ENCODE data around the gene PALM. TPM values are rescaled to one million over a fixed set of nuclear protein-coding genes. Genes with fewer than 3 reads are reported as not detected.
"Not testable (repeated sequence)": the region's sequence is repeated elsewhere in the genome, so short reads cannot be mapped to it uniquely, and the experiment has no call there.

Gene PALM
- total and polyA plus RNA-seq, 7 donors = 4.9 to 17.9 (median 9.5) TPM

DNA sequence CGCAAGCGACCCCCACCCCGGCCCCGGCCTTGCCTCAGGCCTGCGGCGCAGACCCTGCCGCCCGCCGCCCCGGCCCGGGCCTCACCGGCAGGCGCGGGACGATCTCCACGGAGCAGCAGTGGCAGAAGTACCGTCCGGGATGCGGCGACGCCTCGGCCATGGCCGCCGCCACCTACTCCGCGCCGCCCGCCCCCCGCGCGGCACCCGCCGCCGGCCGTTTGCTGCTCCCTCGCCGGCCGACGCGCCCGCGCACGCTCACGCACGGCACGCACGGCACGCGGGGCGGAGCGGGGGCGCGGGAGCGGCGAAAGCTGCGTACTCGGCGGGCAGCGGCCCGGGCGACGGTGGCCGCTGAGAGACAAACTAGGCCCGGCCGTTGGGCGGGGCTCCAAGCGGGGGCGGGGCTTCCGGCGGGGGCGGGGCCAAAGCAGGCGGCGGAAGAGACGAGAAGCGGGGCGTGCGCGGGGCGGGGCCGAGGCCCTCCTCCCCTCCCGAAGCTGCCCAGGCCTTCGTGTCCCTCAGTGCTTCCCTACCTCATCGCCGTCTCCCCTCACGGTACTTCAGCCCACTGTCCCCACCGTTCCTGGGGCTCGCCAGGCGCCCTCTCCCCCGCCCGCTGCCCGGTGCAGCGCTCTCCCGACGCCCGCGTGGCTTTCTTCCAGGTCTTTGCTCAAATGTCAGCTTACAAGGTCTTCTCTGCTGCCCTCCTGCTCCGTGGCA lies 45.6 kb upstream of the PALM start, which contains the start of gene RNF126:
TSS of gene RNF126 (minus strand) at position 253 of the 720 bp plus-strand sequence. CDS start at position 160, 93 bp downstream.
- intact Hi-C loops (cut with DNase I) = no loop called here
- 0 to 1% (median 0%) methylated on average over 47 to 97 of the region's 97 CpGs for WGBS, 3 donors
- peaks cover 51% of the 10 kb centered on the region for H3K4me1 ChIP-seq

DNA sequence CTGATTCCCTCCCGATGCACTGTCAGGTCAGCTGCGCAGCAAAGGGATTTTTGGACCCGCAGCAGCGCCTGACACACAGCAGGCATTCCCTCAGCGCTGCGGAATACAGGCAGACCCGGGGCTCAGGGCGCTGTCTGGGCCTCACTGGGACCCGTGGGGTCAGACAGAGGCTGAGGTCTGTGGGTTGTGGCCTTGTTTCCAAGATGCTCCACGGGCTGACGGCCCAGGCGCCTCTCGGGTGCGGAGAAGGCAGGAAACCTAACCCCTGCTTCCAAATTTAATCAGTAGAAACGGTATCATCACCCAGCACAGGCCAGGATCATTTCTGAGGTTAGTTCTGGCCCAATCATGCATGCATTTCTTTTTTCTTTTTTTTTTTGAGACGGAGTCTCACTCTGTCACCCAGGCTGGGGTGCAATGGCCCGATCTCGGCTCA lies 45.0 kb upstream of the PALM start:
- Histone ChIP-seq H3K4me1 (peaks cover 45% of the 10 kb centered on the region), H3K27ac (peak overlapping the region; percentile 89), H3K9me3 (no peaks in the 10 kb centered on the region), H3K27me3 (ENCODE audit: insufficient read depth in 3 of 3, low read length in 2 of 3) (no peaks in the 10 kb centered on the region), H3K36me3 (ENCODE audit: insufficient read depth in 1 of 2, low read depth in 1 of 2) (no peaks in the 10 kb centered on the region), H3K4me3 (peak overlapping the region; percentile 100)
- intact Hi-C loops (cut with DNase I) = loop anchor here in 1 of 2 donors (2.0 kb wide), 1 partner anchor 71 kb away; no protein-coding TSS in a partner anchor
- peak in 2 of 4 donors; percentile 30 to 39 for ATAC-seq
- no peak for DNase-seq
- WGBS, 3 donors = 28 to 31% (median 28%) methylated on average over 18 of the region's 18 CpGs
- TF ChIP-seq, protein P1, sequence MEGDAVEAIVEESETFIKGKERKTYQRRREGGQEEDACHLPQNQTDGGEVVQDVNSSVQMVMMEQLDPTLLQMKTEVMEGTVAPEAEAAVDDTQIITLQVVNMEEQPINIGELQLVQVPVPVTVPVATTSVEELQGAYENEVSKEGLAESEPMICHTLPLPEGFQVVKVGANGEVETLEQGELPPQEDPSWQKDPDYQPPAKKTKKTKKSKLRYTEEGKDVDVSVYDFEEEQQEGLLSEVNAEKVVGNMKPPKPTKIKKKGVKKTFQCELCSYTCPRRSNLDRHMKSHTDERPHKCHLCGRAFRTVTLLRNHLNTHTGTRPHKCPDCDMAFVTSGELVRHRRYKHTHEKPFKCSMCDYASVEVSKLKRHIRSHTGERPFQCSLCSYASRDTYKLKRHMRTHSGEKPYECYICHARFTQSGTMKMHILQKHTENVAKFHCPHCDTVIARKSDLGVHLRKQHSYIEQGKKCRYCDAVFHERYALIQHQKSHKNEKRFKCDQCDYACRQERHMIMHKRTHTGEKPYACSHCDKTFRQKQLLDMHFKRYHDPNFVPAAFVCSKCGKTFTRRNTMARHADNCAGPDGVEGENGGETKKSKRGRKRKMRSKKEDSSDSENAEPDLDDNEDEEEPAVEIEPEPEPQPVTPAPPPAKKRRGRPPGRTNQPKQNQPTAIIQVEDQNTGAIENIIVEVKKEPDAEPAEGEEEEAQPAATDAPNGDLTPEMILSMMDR (IDR thresholded peaks at IDR 0.05) = no peak

More for the DNA sequence above, 45.6 kb upstream of the PALM start, which contains the start of gene RNF126:
- H3K27ac ChIP-seq = peak within 1 kb of the TSS; percentile 91
- no peaks in the 10 kb centered on the region for H3K9me3 ChIP-seq
- peak; percentile 85 to 89 (median 88) for ATAC-seq
- H3K27me3 ChIP-seq (ENCODE audit: insufficient read depth in 3 of 3, low read length in 2 of 3) = no peaks in the 10 kb centered on the region
- DNase-seq = peak; percentile 96
- peak within 1 kb of the TSS; percentile 100 for H3K4me3 ChIP-seq
- no peaks in the 10 kb centered on the region for H3K36me3 ChIP-seq (ENCODE audit: insufficient read depth in 1 of 2, low read depth in 1 of 2)
- TF ChIP-seq, protein P1 (IDR thresholded peaks at IDR 0.05) = no peak

DNA sequence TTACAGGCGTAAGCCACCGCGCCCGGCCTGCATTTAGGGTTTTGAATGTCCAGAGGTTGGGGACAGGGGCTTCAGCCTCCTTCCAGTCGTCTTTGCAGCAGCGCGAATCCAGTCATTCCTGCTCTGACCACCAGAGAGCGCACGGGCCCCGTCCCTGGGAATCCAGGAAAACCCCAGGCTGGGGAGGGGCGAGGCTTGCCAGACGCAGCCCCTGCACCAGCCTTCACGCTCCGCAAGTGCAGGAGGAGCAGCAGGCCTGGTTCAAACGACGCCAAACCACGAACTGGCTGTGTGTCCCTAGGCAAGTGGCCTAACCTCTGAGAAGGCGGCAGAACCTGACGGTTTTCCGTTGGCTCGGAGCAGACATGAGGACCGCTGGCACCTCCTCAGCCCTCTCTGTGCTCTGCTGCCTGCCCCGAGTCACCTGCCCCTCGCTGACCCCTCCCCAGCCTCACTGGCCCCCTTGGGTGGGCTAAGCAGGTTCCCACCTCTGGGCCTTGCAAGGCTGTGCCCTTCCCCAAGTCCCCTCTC lies 43.8 kb upstream of the PALM start:
- Histone ChIP-seq H3K36me3 (ENCODE audit: insufficient read depth in 1 of 2, low read depth in 1 of 2) (no peaks in the 10 kb centered on the region), H3K9me3 (no peaks in the 10 kb centered on the region), H3K4me3 (peak overlapping the region; percentile 44), H3K4me1 (peaks cover 32% of the 10 kb centered on the region), H3K27ac (no peak overlapping the region), H3K27me3 (ENCODE audit: insufficient read depth in 3 of 3, low read length in 2 of 3) (no peaks in the 10 kb centered on the region)
- WGBS, 3 donors = 5 to 9% (median 7%) methylated on average over 22 to 24 of the region's 24 CpGs
- ATAC-seq = peak; percentile 23 to 68 (median 40)
- intact Hi-C loops (cut with DNase I) = loop anchor here (1.0 to 2.0 kb wide), 2 partner anchors 69 to 70 kb away; no protein-coding TSS in a partner anchor
- TF ChIP-seq, protein P1 (IDR thresholded peaks at IDR 0.05) = peak; percentile 90
- peak; percentile 82 to 88 for DNase-seq

DNA sequence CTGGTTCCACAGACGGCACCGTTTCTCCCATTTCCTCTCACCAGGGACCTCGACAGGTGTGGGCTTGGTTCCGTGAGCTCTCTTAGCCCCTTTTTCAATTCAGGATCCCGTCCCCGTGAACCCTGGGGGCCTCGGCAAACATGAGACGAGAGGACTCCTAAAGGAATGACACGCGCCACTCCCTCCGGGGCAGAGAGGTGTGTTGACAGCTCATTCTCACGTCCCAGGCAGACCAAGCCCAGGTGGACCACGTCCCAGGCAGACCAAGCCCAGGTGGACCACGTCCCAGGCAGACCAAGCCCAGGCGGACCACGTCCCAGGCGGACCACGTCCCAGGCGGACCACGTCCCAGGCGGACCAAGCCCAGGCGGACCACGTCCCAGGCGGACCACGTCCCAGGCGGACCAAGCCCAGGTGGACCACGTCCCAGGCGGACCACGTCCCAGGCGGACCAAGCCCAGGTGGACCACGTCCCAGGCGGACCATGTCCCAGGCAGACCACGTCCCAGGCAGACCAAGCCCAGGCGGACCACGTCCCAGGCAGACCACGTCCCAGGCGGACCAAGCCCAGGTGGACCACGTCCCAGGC lies 41.7 kb upstream of the PALM start:
- H3K9me3 ChIP-seq; DNase-seq; H3K4me3 ChIP-seq; ATAC-seq; H3K27me3 ChIP-seq (ENCODE audit: insufficient read depth in 3 of 3, low read length in 2 of 3); H3K36me3 ChIP-seq (ENCODE audit: insufficient read depth in 1 of 2, low read depth in 1 of 2); H3K27ac ChIP-seq: not testable (repeated sequence)
- peaks cover 12% of the 10 kb centered on the region for H3K4me1 ChIP-seq
- intact Hi-C loops (cut with DNase I) = loop anchor here in 1 of 2 donors (2.0 kb wide), 1 partner anchor 70 kb away; no protein-coding TSS in a partner anchor
- 86 to 93% (median 87%) methylated on average over 30 to 38 of the region's 38 CpGs for WGBS, 3 donors

DNA sequence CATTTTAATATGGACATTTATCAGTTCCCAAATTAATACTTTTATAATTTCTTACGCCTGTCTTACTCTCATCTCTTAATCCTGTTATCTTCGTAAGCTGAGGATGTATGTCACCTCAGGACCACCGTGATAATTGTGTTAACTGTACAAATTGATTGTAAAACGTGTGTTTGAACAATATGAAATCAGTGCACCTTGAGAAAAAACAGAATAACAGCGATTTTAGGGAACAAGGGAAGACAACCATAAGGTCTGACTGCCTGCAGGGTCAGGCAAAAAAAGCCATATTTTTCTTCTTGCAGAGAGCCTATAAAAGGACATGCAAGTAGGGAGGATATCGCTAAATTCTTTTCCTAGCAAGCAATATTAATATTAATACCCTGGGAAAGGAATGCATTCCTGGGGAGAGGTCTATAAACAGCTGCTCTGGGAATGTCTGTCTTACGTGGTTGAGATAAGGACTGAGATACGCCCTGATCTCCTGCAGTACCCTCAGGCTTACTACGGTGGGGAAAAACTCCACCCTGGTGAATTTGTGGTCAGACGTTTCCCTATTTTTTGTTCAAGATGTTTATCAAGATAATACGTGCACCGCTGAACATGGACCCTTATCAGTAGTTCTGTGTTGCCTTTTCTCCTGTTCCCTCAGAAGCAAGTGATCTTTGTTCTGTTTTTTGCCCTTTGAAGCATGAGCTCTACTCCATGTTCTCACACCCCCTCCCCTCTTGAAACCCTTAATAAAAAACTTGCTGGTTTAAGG lies 39.9 kb upstream of the PALM start:
- H3K36me3 ChIP-seq (ENCODE audit: insufficient read depth in 1 of 2, low read depth in 1 of 2); H3K9me3 ChIP-seq; H3K27me3 ChIP-seq (ENCODE audit: insufficient read depth in 3 of 3, low read length in 2 of 3); ATAC-seq; H3K27ac ChIP-seq; intact Hi-C loops (cut with DNase I); H3K4me1 ChIP-seq; H3K4me3 ChIP-seq; DNase-seq: not testable (repeated sequence)
- 63 to 65% (median 65%) methylated on average over 12 of the region's 12 CpGs for WGBS, 3 donors

Data from psoas muscle (tissue), 8 donors.